ENCODE measurements around the gene MYL7. TPM values are rescaled to one million over a fixed set of nuclear protein-coding genes. Genes with fewer than 3 reads are reported as not detected.

Gene MYL7
- total RNA-seq, 1 donor from 2014 or later, result 7.6 TPM

GRCh38 chr7:44184206-44184872 is 43.2 kb upstream of the MYL7 start:
- peaks cover 10% of the 10 kb centered on the region for H3K4me1 Mint-ChIP-seq (ENCODE audit: low read depth, unreplicated experiment)
- no peak for DNase-seq
- peaks cover 9% of the 10 kb centered on the region for H3K36me3 Mint-ChIP-seq (ENCODE audit: unreplicated experiment)
- no peak overlapping the region for H3K4me3 Mint-ChIP-seq (ENCODE audit: unreplicated experiment)
- H3K27me3 Mint-ChIP-seq (ENCODE audit: unreplicated experiment), result peaks cover 6% of the 10 kb centered on the region
- H3K9me3 Mint-ChIP-seq (ENCODE audit: unreplicated experiment), result peaks cover 10% of the 10 kb centered on the region
- H3K27ac Mint-ChIP-seq (ENCODE audit: unreplicated experiment), result no peak overlapping the region
- no peak for TF ChIP-seq CTCF (IDR thresholded peaks at IDR 0.05; ENCODE audit: partially characterized antibody, unreplicated experiment)

GRCh38 chr7:44183386-44183785 is 42.3 kb upstream of the MYL7 start:
- H3K36me3 Mint-ChIP-seq (ENCODE audit: unreplicated experiment), result peaks cover 9% of the 10 kb centered on the region
- H3K27me3 Mint-ChIP-seq (ENCODE audit: unreplicated experiment), result peaks cover 6% of the 10 kb centered on the region
- peaks cover 10% of the 10 kb centered on the region for H3K9me3 Mint-ChIP-seq (ENCODE audit: unreplicated experiment)
- H3K4me1 Mint-ChIP-seq (ENCODE audit: low read depth, unreplicated experiment), result peaks cover 10% of the 10 kb centered on the region
- H3K27ac Mint-ChIP-seq (ENCODE audit: unreplicated experiment), result no peak overlapping the region
- DNase-seq, result no peak
- H3K4me3 Mint-ChIP-seq (ENCODE audit: unreplicated experiment), result no peak overlapping the region
- no peak for TF ChIP-seq CTCF (IDR thresholded peaks at IDR 0.05; ENCODE audit: partially characterized antibody, unreplicated experiment)

GRCh38 chr7:44182827-44183226 is 41.7 kb upstream of the MYL7 start:
- Mint-ChIP-seq H3K27me3 (ENCODE audit: unreplicated experiment) (peaks cover 6% of the 10 kb centered on the region), H3K4me1 (ENCODE audit: low read depth, unreplicated experiment) (peaks cover 10% of the 10 kb centered on the region), H3K36me3 (ENCODE audit: unreplicated experiment) (peaks cover 9% of the 10 kb centered on the region), H3K4me3 (ENCODE audit: unreplicated experiment) (no peak overlapping the region), H3K27ac (ENCODE audit: unreplicated experiment) (no peak overlapping the region), H3K9me3 (ENCODE audit: unreplicated experiment) (peaks cover 10% of the 10 kb centered on the region)
- TF ChIP-seq CTCF (IDR thresholded peaks at IDR 0.05; ENCODE audit: partially characterized antibody, unreplicated experiment), result no peak
- DNase-seq, result no peak

- Mint-ChIP-seq H3K27ac (ENCODE audit: unreplicated experiment) (no peak overlapping the region), H3K4me1 (ENCODE audit: low read depth, unreplicated experiment) (peaks cover 19% of the 10 kb centered on the region), H3K36me3 (ENCODE audit: unreplicated experiment) (peaks cover 10% of the 10 kb centered on the region), H3K27me3 (ENCODE audit: unreplicated experiment) (peaks cover 8% of the 10 kb centered on the region), H3K4me3 (ENCODE audit: unreplicated experiment) (no peak overlapping the region), H3K9me3 (ENCODE audit: unreplicated experiment) (peaks cover 7% of the 10 kb centered on the region)
- no peak for TF ChIP-seq CTCF (IDR thresholded peaks at IDR 0.05; ENCODE audit: partially characterized antibody, unreplicated experiment)
- DNase-seq, result no peak
Measured at GRCh38 chr7:44180631-44181030, 39.5 kb upstream of the MYL7 start.

- Mint-ChIP-seq H3K9me3 (ENCODE audit: unreplicated experiment) (peaks cover 14% of the 10 kb centered on the region), H3K36me3 (ENCODE audit: unreplicated experiment) (peaks cover 9% of the 10 kb centered on the region), H3K4me3 (ENCODE audit: unreplicated experiment) (no peak overlapping the region), H3K27ac (ENCODE audit: unreplicated experiment) (no peak overlapping the region), H3K27me3 (ENCODE audit: unreplicated experiment) (peaks cover 8% of the 10 kb centered on the region), H3K4me1 (ENCODE audit: low read depth, unreplicated experiment) (peaks cover 14% of the 10 kb centered on the region)
- no peak for DNase-seq
- no peak for TF ChIP-seq CTCF (IDR thresholded peaks at IDR 0.05; ENCODE audit: partially characterized antibody, unreplicated experiment)
Measured at GRCh38 chr7:44177570-44178131, 36.5 kb upstream of the MYL7 start.

Data from glutamatergic neuron (in vitro differentiated cells).